HG02759 (cell line): ENCODE results near the gene RALGPS1.
"Not testable (repeated sequence)": the region's sequence is repeated elsewhere in the genome, so short reads cannot be mapped to it uniquely, and the experiment has no call there.

Experiments used
- ATAC-seq: cut with Tn5 transposase; IDR thresholded peaks from one replicate; pipeline ENCODE4 v1.9.1; 2021; ENCODE audit warnings: mild to moderate bottlenecking, moderate library complexity; ENCODE audit not compliant: unreplicated experiment

The RALGPS1 gene

DNA sequence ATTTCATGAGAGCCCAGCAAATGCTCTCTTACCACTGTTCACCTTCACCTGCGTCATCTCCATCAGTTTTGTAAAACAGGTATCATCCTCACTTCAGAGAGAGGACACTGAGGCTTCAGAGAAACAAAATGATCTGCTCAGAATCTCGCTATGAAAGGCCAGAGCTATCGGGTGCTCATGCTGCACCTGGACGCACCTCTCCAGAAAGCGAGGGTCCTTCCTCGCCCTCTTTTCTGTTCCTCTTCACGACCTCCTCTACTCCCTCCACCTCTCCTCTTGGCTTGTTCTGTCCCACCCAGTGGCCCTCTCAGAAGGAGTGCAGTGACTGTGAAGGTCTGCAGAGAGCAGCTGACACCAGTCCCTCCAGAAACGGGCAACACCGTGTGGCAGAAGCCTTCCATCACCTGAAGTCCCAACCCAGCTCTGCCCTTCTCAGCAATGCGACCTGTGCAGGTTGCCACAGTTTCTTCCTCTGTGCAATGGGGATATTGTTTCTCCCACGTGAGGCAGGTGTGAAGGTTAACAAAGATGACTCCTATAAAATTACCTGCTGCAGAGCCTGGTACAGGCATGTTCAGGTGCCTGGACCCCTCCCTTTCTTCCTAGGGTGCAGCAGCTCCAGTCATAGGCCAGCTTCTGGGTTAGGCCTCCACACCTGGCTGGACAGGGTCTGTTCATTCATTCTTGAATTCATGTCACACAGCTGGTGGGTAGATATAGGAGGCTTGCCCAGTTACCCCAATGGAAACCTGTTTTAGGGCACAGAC, 253.2 kb downstream of the RALGPS1 start:
- no peak for ATAC-seq

DNA sequence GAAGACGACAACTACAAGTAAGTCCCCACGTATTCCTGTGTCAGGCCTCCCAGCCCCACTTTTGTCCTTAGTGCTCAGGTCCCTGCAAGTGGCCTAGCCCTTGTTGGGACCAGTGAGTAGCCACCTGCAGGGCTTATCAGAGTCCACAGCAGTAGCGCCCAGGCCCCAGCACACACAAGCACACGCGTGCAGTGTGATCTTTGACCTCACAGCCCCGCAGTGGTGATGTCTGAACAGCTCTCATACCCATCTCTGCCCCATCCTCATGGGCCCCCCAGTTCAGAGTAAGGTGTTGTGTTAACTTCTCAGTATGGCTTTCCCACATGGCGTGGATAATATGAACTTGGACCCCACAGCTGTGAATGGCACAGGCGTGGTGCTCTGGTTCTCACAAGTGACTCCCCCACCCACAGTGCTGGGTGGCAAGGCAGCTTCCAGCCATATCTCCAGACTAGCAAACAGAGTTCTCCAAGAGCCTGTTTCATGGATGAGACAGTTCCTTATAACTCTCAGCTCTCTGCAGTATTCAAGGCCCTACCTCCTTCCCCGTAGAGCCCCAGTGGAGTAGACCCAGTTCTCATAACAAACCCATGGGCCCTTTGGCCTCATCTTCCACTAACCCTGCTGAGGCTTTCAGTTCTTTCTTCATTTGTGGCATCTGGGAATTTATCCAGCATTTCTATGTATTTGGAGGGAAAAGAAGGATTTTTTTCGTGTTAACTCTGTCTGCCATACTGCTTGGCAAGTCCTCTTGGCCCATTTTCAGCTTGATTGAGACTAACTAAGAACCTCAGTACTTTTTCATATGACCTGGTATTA, 254.4 kb downstream of the RALGPS1 start:
- ATAC-seq, result no peak

DNA sequence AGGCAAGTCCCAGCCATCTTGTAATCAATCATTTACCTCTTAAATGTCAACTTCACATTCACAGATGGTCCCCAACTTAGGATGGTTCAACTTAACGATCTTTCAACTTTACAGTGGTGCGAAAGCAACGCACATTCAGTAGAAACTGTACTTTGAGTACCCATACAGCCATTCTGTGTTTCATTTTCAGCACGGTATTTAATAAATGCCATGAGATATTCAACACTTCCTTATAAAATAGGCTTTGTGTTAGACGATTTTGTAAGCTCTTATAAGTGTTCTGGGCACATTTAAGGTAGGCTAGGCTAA, 254.9 kb downstream of the RALGPS1 start:
- no peak for ATAC-seq

DNA sequence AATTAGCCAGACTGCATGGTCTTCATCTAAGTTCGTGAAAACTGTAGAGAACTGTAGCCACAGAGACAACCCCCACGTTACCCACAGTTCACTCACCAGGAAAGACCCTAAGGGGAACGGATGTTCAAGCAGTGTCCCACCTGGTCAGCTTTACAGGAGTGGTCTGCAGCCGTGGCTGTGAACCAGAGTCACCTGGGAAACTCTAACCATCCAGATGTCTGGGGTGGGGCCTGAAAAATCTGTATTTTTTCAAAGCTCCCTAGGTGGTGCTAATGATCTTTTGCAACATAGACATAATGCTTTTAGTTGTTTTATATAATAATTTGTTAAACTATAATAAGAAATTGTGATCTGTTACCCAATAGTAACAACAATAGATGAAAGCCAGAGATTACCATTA, 255.5 kb downstream of the RALGPS1 start:
- no peak for ATAC-seq

DNA sequence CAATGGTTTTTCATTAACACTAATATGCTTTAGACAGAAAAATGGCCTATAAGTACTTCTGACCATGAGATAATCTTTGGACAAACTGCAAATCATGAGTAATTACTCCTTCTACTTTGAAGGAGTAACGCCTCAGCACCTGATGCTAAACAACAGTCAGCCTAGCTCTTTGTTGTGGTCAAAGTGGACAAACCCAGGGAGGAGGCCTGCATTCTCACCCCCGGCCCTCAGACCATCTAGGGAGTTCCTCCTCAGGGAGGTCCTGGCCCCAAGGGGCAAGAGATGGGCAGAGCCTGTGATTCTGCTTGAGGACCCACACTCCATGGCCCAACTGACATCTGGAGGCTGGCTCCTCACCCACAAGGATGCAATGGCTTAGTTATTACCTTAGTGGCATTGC, 256.1 kb downstream of the RALGPS1 start:
- no peak for ATAC-seq

DNA sequence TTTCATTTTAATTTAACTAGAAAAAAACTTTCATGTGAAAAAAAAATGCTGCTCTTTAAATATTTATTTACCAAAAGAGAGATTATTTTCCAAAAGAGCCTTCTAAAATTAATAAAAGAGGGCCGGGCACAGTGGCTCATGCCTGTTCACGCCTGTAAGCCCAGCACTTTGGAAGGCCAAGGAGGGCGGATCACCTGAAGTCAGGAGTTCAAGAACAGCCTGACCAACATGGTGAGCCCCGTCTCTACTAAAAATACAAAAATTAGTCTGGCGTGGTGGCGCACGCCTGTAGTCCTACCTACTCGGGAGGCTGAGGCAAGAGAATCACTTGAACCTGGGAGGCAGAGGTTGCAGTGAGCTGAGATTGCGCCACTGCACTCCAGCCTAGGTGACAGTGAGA, 256.8 kb downstream of the RALGPS1 start:
- not testable (repeated sequence) for ATAC-seq

DNA sequence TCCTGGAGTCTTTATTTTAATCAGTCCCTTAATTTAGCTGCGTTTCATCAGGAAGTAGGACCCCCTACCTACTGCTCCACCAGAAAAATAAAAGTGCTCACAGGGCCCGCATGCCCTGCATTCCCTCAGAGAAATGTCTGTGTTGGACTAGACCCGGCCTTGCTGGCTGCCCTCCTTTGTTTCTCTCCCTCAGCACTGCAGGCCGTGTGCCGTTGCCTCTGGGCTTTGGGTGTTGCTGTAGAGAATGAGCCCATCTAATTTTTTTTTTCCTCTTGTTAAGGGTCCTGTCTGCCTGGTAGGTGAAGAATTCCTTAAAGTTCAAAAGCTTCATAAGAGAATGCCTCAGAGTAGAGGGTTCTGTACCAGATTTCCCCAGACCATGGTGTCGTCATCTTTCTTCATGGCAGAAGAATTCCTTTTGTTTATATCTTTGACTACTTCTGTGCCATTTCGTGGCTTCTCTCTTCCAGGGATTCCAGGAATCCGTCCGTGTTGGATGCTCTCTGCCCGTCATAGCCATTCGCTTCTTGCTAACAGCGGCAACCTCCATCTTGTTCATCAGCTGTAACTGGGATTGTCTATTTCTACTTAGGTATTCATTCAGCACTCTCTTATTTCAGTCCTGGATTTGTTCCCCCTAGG, 257.6 kb downstream of the RALGPS1 start:
- ATAC-seq, result no peak

DNA sequence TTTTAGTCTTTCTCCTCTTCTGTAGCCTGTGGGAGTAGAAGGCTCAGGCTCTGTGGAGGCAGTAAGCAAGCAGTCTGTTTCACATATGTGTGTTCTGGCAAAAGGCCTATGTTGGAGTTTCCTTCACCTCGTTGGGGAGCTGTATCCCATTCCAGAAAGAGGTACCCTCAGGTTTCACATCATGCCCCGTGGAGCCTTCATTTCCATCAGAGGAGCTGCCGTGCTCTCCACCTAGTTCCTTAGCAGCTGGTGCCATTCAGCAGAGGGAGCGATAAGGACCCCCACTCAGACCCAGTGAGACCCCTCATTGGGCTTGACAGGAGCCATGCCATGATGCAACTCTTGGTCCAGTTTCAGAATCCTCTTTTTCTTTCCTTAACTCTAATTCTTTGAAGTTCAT, 258.5 kb downstream of the RALGPS1 start:
- ATAC-seq, result no peak

DNA sequence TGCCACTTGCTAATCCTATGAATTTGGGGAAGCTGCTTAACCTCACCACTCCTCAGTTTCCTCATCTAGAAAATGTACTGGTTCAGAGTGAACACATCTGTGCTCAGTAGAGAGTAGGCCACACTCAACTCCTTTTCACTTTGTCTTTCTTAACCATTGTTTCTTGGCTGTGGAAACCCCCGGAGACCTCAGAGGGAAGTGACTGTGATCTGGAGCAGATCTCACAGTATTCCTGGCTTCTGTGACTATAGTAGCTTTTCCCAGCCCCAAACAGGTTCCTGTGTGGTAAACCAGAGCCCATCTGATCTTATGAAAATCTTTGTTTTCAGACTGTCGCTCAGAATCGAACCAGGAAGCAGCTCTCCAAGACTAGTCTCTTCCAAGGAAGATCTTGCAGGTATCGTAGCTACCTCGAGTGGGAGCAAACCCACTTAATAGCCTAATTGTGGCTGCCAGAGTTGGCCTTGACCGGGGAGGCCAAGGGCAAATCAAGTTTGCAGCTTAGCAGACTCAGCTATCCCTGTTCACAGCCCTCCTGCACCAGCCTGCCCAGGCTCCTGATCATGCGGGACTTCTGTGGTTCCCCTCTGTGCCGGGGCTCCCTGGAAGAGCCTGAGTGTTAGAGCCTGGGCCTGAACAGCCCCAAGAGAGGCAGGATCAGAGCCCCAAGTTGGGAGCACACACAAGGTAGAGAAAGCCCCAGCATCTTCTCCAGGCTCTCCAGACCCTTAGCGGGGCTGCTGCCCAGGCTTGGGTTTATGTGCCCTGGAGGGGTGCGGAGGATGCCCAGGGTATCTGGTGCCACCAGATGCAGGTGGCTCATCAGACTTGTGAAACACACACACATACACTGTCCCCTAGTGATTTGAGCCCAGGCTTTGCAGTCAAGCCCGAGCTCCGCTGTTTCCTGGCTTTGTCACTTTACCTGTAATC, 260.1 kb downstream of the RALGPS1 start:
- ATAC-seq, result no peak

DNA sequence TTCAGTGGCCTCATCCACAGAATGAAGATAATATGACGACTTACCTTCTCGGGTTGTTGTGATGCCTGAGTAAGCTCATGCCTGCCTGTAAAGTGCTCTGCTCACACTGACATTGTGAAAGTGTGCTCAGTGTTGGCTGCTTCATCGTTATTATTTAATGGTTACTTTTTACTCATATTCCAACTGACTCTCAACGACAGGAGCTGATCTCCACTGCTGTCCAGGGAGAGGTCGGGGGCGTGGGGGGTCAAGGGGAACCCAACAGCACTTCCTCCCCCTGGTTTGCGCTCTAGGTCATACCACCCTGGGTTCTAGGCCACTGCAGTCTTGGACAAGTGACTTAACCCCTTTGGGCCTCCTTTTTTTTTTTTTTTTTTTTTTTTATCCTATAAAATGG, 260.7 kb downstream of the RALGPS1 start:
- no peak for ATAC-seq

DNA sequence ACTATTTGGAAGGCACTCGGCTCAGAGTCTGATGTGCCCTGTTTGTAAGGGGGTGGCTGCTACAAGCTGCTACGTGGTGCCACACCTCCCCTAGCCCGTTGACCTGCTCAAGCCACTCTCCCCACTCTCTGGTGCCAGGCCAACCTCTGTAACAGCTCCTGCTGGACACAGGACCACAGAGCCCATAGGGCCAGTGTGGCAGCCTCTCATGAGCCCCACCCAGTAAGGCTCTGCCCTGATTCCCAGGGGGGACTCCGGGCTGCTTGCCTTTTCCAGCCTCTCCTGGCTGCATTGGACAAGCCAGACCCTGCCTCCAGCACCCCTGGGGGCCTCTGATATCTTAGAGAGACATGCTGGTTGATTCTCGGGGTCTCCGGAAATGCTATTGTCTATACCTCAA, 261.2 kb downstream of the RALGPS1 start:
- ATAC-seq, result no peak

DNA sequence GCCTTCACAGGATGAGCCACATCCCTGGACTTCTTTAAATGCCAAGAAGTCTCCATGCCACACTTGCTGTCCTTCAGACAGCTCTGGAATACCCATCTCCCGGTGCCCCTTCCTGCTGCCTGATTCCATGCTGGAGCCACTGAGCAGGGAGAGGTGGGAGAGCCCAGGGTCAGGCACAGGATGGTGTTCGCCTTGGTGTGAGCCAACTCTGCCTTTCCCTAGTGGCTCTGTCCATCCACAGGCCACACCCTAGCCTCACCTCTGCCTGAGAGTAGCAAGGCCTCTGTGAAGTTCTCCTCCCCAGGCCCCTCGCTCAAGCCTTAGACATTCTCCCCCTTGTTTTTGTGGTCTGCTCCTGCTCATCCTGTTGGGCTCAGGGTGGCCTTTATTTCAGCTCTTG, 262.0 kb downstream of the RALGPS1 start:
- ATAC-seq, result no peak

DNA sequence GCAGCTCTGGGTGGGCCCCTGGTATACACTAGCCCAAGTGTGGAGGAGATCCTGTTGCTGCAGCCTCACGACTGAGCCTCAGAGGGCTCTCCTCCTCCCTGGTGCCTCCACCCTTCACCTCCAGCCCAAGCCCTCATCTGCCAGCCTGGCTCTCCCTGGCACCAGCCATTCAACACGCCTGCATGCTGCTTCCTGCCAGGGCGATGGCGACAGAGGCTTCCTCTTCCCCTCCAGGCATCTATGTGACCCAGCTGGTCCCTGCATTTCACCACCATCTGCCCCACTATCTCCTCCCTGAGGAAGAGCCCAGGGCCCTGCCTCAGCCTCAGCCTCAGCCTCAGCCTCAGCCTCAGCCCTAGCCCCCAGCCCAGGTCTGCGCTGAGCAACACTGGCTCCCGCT, 262.6 kb downstream of the RALGPS1 start:
- no peak for ATAC-seq

DNA sequence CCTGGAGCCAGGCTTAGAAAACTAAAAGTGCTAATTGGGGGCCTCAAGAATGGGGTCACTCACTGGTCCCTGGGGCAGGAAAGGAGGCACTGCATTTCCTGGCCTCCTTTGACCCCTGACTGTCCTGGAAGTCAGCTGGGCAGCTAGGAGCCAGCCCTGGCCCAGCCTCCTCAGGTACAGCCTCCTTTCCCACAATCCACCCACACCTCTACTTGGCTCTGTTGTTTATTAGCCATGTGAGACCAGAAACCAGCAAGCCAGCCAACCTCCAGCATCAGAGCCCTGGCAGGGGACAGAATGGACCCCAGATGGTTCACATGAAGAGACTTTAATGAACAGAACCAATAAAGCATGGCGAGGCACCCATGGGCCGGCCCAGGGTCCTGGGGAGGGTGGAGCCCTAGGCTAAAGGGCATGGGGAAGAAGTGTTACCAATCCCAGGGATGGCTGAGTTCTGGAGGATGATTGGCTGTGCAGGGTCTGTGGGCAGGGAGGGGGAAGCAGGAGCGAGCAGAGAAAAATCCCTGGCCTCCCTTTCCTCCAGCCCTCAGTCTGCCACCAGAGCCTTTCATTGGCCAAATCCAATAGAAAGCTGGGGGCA, 263.2 kb downstream of the RALGPS1 start:
- ATAC-seq, result no peak

DNA sequence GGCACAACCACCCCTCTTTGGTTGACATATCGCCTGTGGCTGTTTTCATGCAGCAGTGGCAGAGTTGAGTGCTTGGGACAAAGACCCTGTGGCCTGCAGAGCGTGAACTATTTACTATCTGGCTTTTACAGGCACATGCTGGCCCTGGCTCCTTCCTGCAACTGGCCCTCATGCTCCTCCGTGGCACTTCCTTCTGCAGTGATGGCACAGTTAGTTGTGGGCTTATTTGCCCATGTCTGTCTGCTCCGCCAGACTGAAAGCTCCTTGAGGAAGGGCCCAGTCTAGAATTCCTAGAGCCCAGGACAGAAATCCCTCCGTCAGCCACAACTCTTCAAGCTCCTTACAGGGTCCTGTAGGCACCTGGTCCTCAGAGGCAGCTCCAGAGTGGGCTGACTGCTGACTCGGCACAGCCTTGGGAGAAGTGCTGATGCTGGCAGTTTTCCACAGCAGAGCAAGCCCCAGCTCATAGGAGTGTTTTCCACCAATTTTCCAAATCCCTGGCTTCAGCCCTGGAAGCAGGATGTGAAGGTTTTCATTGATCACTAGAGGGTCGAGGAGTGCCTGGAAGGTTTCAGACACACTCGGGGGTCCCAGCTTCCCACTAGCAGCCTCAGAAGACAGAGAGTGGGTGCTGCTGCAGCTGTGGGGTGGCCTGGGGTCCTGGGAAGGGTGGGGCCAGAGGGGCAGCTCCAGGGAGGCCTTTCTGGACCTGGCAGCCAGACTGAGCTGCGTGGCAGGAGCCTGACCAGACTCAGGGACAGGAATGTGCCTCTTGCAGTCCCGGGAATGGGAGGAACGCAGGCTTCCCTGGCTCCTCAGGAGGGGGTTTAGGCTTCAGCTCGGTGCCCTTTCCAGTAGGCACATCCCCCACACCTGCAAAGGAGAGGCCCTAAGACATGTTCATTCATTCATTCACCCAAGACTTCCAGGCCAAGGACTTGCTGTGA, 264.4 kb downstream of the RALGPS1 start:
- no peak for ATAC-seq

DNA sequence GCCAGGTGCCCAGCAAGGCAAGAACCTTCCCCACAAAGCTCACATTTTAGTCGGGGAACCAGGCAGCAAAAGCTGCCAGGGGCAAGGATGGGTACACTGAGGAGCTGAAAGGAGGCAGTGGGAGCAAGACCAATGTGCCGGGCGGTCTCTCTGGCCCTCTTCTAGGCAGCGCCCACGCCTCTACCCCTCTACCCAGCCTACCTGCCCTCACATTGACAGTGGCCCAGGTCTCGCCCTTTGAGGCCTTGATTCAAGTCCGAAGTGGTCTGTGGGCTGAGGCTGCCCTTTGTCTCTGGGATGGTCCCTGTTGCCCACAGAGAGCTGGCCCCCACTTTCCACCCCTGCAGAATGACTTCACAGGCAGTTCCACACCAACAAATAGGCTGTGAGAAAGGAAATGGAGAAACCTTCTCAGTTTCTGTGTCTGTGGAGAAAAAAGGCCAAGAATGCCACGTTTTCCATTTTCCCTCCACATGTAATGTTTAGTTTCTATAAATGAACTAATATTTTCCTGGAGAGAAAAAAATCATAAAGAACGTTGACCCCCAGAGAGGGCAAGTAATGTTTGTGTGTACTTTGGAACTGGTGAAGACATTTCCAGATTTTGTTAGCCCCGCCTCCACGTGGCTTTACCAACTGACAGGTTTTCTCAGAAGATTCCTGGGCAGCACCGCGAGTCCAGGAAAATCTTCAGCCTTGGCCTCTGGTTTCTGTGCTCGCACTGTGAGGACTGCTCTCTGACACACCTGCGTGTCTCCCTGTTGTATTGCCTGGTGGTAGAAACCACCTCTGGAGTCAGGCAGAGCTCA, 265.3 kb downstream of the RALGPS1 start:
- ATAC-seq, result no peak

DNA sequence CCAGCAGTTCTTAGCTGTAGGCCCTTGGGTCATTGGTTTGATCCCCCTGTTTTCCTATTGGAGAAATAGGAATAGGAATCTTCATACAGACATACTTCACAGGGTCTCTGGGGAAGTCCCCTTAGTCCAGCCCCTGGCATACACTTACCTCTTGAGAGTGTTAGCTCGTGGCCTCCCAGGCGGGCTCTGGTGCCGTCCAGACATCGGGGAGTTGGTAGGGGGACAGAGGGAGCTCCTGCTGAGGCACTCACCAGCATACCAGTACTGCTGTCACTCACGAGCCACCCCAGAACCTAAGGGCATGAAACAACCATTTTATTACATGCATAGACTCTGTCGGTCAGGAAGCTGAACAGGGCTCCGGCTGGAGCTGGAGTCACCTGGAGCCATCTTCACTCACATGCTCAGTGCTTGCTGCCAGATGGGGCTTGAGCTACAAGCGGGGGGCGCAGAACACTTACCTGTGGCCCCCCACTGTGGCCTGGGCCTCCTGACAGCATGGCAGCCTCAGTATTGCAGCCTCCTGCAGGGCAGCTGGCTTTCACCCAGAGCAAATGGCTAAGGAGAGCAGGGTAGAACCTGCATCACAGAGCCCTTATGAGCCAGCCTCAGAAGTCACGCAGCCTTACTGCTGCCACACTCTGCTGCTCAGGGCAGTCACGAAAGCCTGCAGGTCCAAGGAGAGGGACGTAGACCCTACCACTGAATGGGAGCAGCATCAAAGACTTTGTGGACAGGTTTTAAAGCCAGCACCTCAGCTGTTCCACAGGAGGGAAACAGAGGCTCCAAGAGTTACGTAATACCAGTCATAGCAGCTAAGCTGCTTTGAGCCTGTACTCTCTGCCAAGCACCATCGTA, 266.1 kb downstream of the RALGPS1 start:
- ATAC-seq, result no peak

DNA sequence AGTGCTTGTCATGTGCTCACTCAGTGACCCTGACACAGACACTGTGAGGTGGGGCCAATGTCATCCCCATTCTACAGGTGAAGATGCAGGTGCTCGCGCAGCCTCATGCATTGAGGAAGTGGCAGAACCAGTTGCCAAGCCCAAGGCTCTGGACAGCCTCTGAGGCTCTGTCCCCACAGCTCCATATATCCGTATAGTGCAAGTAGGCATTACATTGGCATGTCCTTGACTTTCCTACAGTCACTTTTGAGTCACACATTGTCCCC, 266.7 kb downstream of the RALGPS1 start:
- no peak for ATAC-seq
